Measurements from ENCODE around the gene BBS5.
"Not testable (repeated sequence)": the region's sequence is repeated elsewhere in the genome, so short reads cannot be mapped to it uniquely, and the experiment has no call there.

Gene BBS5

DNA sequence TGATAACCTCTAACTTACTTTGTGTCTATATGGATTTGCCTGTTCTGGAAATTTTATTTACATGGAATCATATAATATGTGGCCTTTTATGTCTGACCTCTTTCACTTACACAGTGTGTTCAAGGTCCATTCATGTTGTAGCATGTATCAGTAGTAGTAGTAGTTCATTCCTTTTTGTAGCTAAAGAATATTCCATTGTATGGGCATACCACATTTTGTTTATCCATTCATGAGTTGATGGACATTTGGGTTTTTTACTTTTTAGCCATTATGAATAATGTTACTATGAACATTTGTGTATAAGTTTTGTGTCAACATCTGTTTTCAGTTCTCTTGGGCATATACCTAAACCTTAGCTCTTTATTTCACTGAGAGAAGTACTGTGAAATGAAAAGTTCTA lies 11.5 kb downstream of the BBS5 start:
- no peak for DNase-seq

GRCh38 chr2:169491378-169491777 lies 12.1 kb downstream of the BBS5 start:
- DNase-seq, result no peak

- DNase-seq, result no peak
Measured at GRCh38 chr2:169493360-169493759, 14.1 kb downstream of the BBS5 start.

DNA sequence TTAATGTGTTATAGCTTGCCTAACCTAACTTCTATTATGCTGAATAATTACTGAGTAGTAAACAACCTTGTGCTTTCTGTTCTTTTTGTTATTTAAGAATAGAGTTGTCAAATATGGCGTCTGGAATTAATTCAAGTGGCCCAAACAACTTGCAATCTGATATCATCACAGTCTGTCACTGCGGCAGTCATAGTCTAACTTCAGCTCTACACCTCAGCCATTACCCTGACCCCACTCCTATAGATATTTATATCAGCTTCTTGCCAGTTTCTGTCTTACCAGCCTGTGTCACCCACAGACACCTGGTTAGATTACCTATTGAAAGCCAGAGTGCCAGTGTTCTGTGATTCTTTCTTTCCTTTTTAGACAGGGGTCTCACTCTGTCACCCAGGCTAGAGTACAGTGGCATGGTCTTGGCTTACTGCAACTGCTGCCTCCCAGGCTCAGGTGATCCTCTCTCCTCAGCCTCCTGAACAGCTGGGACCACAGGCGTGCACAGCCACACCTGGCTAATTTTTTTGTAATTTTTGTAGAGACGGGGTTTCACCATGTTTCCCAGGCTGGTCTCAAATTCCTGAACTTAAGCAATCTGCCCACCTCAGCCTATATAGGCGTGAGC lies 16.1 kb downstream of the BBS5 start:
- DNase-seq, result no peak

GRCh38 chr2:169504651-169505050 lies 25.4 kb downstream of the BBS5 start:
- no peak for DNase-seq

DNA sequence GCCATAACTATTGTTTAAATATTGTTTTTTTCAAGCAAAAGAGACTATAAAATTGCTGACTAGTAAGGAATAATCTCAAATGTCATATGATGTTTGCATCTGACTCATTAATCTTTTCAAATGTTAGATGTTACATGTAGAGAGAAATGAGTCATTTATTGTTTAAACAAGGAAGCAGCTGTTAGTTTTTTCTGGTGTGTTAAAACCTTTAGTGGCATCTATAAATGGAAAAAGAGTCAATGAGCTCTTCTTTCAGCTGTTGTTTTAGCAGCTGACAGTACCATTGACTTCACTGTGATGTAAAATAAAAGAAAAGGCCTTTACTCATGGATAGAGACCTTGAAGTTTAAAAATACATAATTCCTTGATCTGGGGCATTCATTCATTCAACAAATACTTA lies 28.4 kb downstream of the BBS5 start:
- DNase-seq, result peak; percentile 49

DNA sequence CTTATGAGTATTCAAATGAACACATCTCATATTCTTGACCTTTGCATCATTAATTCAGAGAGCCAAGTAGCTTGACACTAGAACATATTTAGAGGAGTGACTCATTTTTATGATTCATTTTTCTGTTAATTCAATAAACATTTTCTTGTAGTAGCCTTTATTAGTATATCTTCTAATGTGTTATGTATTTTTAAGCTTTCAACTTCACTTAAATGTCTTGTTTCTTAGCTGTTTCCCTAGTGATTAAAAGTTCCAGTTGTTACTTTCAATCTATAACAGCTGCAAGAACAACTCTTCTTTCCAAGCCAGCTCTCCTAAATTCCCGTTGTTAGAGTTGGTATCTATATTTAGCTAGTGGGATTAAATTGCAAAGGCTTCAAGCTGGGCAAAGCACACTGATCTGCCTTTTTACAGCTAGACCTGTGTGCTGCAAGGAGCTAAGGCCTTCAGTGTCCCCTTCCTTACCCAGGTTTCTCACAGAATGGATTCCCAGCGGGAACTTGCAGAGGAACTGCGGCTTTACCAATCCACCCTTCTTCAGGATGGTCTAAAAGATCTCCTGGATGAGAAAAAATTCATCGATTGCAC lies 30.1 kb downstream of the BBS5 start, which contains the start of gene KLHL41:
Gene KLHL41 (plus strand): TSS at position 405 of the 588 bp plus-strand sequence. CDS start 77 bp downstream, at position 482.
- DNase-seq, result no peak

GRCh38 chr2:169509955-169510354 lies 30.7 kb downstream of the BBS5 start:
- no peak for DNase-seq

DNA sequence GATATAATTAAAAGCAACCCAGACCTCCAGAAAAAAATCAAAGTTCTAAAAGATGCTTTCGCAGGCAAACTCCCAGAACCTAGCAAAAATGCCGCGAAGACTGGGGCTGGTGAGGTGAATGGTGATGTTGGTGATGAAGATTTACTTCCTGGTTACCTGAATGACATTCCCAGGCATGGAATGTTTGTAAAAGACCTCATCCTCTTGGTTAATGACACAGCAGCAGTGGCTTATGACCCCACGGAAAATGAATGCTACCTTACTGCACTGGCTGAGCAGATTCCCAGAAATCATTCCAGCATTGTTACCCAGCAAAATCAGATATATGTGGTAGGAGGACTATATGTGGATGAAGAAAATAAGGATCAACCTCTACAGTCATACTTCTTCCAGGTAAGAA lies 31.2 kb downstream of the BBS5 start:
- no peak for DNase-seq

DNA sequence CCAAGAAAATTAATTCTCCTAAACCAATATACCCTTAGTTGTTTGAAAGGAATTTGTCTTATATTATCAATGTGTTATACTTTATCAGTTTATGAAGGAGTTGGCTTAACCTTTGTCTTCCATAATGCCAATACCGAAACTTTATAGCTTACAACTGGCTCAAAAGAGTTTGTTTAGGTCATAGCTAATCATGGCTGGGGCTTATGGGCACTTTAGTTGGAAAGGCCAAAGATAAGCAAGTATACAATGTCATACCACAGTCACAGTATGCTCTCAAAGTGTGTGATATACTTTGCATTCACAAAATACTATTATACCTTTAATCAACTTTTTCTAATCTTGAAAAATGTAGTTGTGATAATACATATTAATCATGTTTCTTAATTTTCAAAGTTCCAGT lies 32.5 kb downstream of the BBS5 start:
- no peak for DNase-seq

DNA sequence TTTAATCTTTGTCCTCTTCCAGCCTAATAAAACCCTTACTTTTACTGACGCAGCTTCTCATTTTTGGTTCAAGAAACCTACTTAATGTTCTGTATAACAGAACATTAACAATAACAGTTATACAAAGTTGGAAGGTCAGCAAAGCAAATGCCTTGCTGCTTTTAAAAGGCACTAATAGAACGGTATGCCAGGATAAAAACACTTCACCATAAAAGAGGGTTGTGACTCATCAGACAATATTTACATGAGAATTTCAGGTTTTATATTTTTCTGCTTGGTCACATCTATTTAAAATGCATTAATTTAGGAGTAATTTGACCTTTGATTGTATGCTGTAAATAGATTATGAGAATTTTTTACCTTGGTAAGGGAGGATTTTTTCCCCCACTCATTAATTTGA lies 33.2 kb downstream of the BBS5 start:
- DNase-seq, result peak; percentile 3

DNA sequence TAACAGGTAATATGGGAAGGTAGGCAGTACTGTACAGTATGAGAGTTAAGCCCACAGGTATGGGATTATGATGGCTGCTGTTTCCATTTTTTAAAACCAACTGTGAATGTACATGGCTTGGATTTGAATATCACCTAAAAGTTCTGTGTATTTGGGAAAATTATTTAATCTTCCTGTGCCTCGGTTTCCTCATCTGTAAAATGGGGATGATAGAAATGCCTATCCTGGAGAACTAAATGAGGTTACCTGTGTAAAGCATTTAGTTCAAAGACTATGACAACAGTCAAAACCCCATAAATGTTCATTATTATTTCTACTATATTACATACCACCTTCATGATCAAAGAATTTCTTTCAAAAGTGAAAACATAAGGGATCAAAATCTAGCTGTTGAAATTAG lies 33.8 kb downstream of the BBS5 start:
- DNase-seq, result no peak

GRCh38 chr2:169513926-169514325 lies 34.6 kb downstream of the BBS5 start:
- no peak for DNase-seq

GRCh38 chr2:169514758-169515157 lies 35.5 kb downstream of the BBS5 start:
- not testable (repeated sequence) for DNase-seq

GRCh38 chr2:169516488-169516995 lies 37.2 kb downstream of the BBS5 start:
- not testable (repeated sequence) for DNase-seq

DNA sequence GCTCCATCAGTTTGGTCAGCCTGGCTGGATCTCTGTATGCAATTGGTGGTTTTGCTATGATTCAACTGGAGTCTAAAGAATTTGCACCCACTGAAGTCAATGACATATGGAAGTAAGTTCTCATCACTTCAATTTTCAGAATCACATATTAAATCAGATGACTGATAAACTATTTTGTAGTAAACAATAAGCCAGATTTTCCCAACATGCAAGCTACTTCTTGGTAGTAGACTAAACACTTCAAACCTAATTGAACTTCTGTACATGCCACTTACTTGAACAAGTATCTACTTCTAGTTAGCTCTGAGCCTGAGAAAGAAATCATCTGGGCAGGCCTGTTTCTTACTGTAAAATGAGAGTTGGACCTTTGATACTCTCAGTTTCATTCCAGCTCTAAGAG lies 41.6 kb downstream of the BBS5 start:
- no peak for DNase-seq

DNA sequence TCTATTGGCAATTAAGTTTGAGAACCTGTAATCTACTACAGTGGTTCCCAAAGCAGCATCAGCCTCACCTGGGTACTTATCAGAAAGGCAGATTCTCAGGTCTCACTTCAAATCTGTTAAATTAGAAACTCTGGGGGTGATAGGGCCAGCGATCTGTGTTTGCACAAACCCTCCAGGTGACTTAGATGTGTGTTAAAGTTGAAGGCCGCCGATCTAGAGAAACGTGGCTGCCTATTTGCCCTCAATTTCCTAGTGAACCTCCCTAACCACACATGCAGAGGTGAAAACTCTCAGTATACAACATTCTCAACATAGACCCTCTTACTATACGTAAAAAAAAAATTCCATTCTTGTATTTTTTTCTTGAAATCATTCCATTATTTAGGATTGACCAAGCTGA lies 44.4 kb downstream of the BBS5 start:
- no peak for DNase-seq

DNA sequence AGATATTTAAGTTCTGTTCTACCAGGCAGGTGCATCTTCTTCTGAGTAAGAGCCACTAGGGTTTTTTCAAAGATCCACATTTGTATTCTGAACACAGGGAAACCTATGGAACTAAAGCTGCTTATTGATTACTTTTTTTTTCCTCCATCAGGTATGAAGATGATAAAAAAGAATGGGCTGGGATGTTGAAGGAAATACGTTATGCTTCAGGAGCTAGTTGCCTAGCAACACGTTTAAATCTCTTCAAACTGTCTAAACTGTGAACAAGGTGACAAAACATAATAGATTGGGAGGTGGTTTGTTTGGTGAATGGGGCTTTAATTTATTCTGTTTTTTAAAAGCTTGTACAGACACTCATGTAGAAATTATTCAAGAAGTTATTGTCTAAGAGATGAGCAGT lies 46.1 kb downstream of the BBS5 start:
- DNase-seq, result peak; percentile 75

DNA sequence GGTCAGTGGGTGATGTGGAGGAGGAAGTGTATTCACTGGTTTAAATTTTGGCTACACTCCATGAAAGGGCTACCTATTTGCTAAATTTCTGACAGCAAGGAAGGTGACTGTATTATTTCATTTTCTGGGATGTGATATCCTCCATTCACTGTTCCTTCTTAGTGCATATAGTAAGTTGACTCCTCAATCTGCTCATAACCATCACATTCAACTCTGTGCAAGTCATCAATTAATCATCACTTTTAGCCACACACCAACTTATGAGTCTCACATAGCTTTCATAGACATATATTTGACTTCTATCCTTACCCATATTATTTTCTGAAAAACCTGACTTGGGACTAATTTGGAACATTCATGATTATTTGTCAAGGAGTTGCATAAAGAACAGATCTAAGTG lies 47.2 kb downstream of the BBS5 start:
- DNase-seq, result no peak

DNA sequence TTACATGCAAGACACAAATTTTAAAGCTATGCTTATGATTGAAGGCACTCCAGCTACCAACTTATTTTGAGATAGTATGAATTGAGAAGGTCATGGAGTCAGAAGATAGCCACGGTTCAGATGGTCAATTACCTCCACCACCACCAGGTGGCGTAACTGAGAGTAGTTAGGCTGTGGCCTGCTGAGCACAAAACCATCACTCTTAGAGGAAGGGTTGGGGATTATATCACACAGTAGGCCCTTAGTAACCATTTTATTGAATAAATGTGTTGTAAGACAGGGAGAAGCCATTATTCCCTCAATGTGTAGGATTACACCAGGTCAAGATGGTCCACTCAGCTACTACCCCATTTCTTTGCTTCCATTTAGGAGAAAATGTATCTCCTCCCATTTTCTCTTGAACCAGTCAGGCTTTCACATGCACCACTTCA lies 49.0 kb downstream of the BBS5 start:
- peak; percentile 35 for DNase-seq

DNA sequence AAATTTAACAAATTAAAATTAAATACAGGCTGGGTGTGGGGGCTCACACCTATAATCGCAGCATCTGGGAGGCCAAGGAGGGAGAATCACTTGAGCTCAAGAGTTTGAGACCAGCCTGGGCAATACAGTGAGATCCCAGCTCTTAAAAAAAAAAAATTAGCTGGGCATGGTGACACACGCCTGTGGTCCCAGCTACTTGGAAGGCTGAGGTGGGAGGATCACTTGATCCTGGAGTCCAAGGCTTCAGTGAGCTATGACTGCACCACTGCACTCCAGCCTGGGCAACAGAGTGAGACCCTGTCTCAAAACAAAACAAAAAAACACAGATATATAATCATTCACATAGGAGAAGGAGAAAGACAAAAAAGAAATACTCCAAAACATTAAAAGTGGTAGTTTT lies 60.2 kb downstream of the BBS5 start:
- DNase-seq, result not testable (repeated sequence)

DNA sequence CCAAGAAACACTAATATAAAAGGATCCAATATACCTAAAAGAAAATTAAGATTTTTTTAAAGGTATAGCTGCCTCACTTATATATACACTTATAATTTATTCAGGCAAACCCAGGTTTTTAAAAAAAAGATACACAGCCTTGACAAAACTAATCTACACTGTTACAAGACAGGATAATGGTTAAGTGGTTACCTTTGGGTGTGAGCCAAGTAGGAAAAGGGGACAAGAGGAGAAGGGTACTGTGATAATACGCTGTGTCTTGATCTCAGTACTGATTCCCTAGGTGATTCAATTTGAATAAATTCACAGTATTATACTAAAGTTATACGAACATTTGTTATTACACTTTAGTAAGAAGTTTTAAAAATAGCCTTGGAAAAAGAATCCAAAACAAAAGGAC lies 60.9 kb downstream of the BBS5 start:
- DNase-seq, result no peak

DNA sequence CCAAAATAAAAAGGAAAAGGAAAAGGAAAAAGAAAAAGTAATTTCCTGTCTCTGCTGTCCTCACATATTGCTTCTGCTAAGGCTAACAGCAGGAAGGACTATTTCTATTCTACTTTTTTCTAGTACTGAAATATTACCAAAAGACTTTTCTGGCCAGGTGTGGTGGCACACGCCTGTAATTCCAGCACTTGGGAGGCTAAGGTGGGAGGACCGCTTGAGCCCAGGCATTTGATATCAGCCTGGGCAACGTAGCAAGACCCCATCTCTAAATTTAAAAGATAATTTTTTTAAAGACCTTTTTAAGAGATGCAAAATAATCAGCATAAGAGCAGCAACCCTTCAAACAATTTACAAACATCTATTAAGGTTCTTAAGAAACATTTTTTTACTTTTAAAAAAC lies 63.1 kb downstream of the BBS5 start:
- no peak for DNase-seq

- no peak for DNase-seq
Measured at GRCh38 chr2:169546756-169547155, 67.5 kb downstream of the BBS5 start.

All from NCI-H748 treated with DMSO at 0.1 percent for 48 hours (cell line).